Keratinocyte (primary cell): ENCODE measurements around the gene MAPKAPK3. TPM values are rescaled to one million over a fixed set of nuclear protein-coding genes. Genes with fewer than 3 reads are reported as not detected.

Source experiments
- DNase-seq: peaks from one replicate; pipeline ENCODE4 v3.0.0-alpha.2; 2011; ENCODE audit warnings: low read depth, missing footprints, low spot score
- FAIRE-seq: peaks from 2 replicates; lab custom pipeline; 2011; peaks lifted over from hg19 to GRCh38; lab: Jason Lieb, UNC
- H2AFZ ChIP-seq: 2 replicates; pipeline ENCODE4 v1.6.0; 2012; ENCODE audit warnings: low read length, control low read depth, inconsistent platforms; ENCODE audit not compliant: control insufficient read depth
- H3K27ac ChIP-seq: 2 replicates; pipeline ENCODE4 v1.5.1; 2011; ENCODE audit warnings: low read length; ENCODE audit not compliant: control insufficient read depth, insufficient read depth
- H3K27me3 ChIP-seq: 3 replicates; pipeline ENCODE4 v1.6.0; 2011; ENCODE audit warnings: low read length; ENCODE audit not compliant: control insufficient read depth, insufficient read depth; ENCODE audit errors: extremely low read depth
- H3K36me3 ChIP-seq, 2 experiments: 2 replicates in 1 of 2; 3 replicates in 1 of 2; pipeline ENCODE4 v1.5.1; 2011; ENCODE audit warnings: low read length in 2 of 2, mild to moderate bottlenecking in 1 of 2; ENCODE audit not compliant: control insufficient read depth in 2 of 2, insufficient read depth in 2 of 2; ENCODE audit errors: extremely low read depth in 1 of 2
- H3K4me1 ChIP-seq: 3 replicates; pipeline ENCODE4 v1.5.1; 2011; ENCODE audit warnings: low read length; ENCODE audit not compliant: control insufficient read depth, insufficient read depth; ENCODE audit errors: extremely low read depth
- H3K4me2 ChIP-seq: 3 replicates; pipeline ENCODE4 v1.6.0; 2011; ENCODE audit warnings: low read depth, low read length; ENCODE audit not compliant: control insufficient read depth, insufficient read depth; ENCODE audit errors: extremely low read depth
- H3K4me3 ChIP-seq, 3 experiments: fragments of 200-600 bp in 1 of 3; sonication (generic) in 1 of 3; 2 replicates in 2 of 3; 3 replicates in 1 of 3; pipeline ENCODE4 v1.5.1; 2011 to 2016; ENCODE audit warnings: low read length in 3 of 3, mild to moderate bottlenecking in 3 of 3, control low read depth in 2 of 3, inconsistent platforms in 1 of 3, low read depth in 1 of 3, mixed read lengths in 1 of 3, mixed run types in 1 of 3, moderate library complexity in 1 of 3; ENCODE audit not compliant: control insufficient read depth in 2 of 3, insufficient read depth in 2 of 3; ENCODE audit errors: extremely low read depth in 1 of 3
- H3K79me2 ChIP-seq: 2 replicates; pipeline ENCODE4 v1.6.0; 2012; ENCODE audit warnings: low read length; ENCODE audit not compliant: control insufficient read depth, insufficient read depth
- H3K9ac ChIP-seq: 3 replicates; pipeline ENCODE4 v1.6.0; 2011; ENCODE audit warnings: low read length; ENCODE audit not compliant: control insufficient read depth, insufficient read depth; ENCODE audit errors: extremely low read depth
- H3K9me1 ChIP-seq: 3 replicates; pipeline ENCODE4 v1.6.0; 2011; ENCODE audit warnings: low read length; ENCODE audit not compliant: control insufficient read depth, insufficient read depth; ENCODE audit errors: extremely low read depth
- H3K9me3 ChIP-seq: 2 replicates; pipeline ENCODE4 v1.5.1; 2012; ENCODE audit warnings: low read depth, low read length; ENCODE audit not compliant: control insufficient read depth
- H4K20me1 ChIP-seq: 3 replicates; pipeline ENCODE4 v1.6.0; 2011; ENCODE audit warnings: low read length; ENCODE audit not compliant: control insufficient read depth, insufficient read depth; ENCODE audit errors: extremely low read depth
- EZH2 ChIP-seq: IDR thresholded peaks from one replicate; pipeline ENCODE4 v1.6.1; 2012; ENCODE audit warnings: inconsistent platforms, mild to moderate bottlenecking, low read length, moderate library complexity
- dilution Hi-C: fragments of 300-500 bp; cut with MboI; formaldehyde crosslinking; loops from one replicate; pipeline ENCODE4 v1.7.0; 2020; ENCODE audit warnings: low sequenced_read_pairs; ENCODE audit not compliant: extremely low pct_ligation_motif_present
- polyA plus RNA-seq, 5 experiments: library from polyadenylated mRNA; depleted of rRNA in 3 of 5; stranded (reverse) in 3 of 5; stranded (forward) in 1 of 5; unstranded in 1 of 5; fragments of >200 nt; gene quantifications; 1 replicate in 1 of 5; 2 replicates in 3 of 5; 3 replicates in 1 of 5; pipeline versions ENCODE4 v1.2.1 to v1.2.3, GENCODE V29; 2011 to 2012; ENCODE audit warnings: missing spikeins in 2 of 5, low read depth in 1 of 5, low replicate concordance in 1 of 5
- TF ChIP-seq, protein P1 (sequence below), 3 experiments: IDR thresholded peaks in 1 of 3; conservative IDR thresholded peaks in 1 of 3; optimal IDR thresholded peaks in 1 of 3; 2 replicates in 2 of 3; 3 replicates in 1 of 3; pipeline versions ENCODE3 to v1.5.1; 2011; ENCODE audit warnings: low read length in 3 of 3, mild to moderate bottlenecking in 3 of 3, moderate library complexity in 2 of 3, control low read depth in 1 of 3, inconsistent platforms in 1 of 3; ENCODE audit not compliant: insufficient read depth in 2 of 3; ENCODE audit errors: extremely low read depth in 1 of 3

The MAPKAPK3 gene
- polyA plus RNA-seq, 1 donor (not counting 4 experiments of a cell fraction or from before 2014, with no cell fraction given) = 134 TPM

DNA sequence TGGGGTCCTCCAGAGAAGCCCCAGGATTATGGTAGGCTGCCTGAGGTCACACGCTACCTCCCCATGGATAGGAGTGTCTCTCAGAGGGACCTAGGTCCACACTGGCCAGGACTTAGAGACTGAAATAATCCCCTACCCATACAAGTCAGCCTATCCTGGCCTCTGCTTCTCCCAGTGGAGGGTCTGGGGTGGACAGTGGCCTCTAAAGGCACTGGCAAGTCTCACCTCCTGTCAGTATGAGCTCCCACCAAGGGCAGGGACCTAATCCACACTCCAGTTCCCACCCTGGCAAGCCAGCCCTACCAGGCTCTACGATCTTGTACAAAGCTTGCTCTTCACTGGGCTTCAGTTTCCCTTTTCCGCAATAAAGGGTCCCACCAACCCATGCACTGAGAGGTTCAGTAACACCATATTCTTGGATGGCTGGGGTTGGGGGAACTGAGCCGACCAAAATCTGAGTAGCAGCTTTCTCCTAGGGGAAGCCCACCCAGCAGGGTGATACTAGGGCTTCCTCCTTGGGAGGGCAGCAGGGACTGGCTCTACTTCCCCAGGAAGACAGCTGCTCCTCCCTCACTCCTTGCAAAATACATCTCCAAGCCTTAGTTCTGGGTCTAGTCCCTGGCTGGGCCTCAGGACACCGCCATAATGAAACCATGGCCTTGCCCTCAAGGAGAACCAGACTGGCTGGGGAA, 7.7 kb upstream of the MAPKAPK3 start:
- Histone ChIP-seq H3K4me2 (no peak overlapping the region), H3K27ac (no peak overlapping the region), H3K4me1 (peaks cover 37% of the 10 kb centered on the region), H3K79me2 (peaks cover 3% of the 10 kb centered on the region), H3K9me3 (no peaks in the 10 kb centered on the region), H2AFZ (no peak overlapping the region), H3K4me3 (no peak overlapping the region), H3K9me1 (peaks cover 4% of the 10 kb centered on the region), H3K27me3 (no peaks in the 10 kb centered on the region), H3K36me3 (peaks cover 4 to 5% of the 10 kb centered on the region in 2 experiments), H4K20me1 (no peaks in the 10 kb centered on the region), H3K9ac (no peak overlapping the region)
- TF ChIP-seq, protein P1, sequence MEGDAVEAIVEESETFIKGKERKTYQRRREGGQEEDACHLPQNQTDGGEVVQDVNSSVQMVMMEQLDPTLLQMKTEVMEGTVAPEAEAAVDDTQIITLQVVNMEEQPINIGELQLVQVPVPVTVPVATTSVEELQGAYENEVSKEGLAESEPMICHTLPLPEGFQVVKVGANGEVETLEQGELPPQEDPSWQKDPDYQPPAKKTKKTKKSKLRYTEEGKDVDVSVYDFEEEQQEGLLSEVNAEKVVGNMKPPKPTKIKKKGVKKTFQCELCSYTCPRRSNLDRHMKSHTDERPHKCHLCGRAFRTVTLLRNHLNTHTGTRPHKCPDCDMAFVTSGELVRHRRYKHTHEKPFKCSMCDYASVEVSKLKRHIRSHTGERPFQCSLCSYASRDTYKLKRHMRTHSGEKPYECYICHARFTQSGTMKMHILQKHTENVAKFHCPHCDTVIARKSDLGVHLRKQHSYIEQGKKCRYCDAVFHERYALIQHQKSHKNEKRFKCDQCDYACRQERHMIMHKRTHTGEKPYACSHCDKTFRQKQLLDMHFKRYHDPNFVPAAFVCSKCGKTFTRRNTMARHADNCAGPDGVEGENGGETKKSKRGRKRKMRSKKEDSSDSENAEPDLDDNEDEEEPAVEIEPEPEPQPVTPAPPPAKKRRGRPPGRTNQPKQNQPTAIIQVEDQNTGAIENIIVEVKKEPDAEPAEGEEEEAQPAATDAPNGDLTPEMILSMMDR (optimal IDR thresholded peaks at IDR 0.05 in 1 of 3, IDR thresholded peaks at IDR 0.05 in 1 of 3, conservative IDR thresholded peaks at IDR 0.05 in 1 of 3; ENCODE audit: extremely low read depth in 1 of 3, insufficient read depth in 2 of 3, low read length in 3 of 3) = no peak
- no peak for TF ChIP-seq EZH2
- no peak for DNase-seq
- no peak for FAIRE-seq
- dilution Hi-C loops = loop anchor here (25.0 kb wide), 1 partner anchor 778 kb away; the partner anchor contains the start of genes MANF and RBM15B

DNA sequence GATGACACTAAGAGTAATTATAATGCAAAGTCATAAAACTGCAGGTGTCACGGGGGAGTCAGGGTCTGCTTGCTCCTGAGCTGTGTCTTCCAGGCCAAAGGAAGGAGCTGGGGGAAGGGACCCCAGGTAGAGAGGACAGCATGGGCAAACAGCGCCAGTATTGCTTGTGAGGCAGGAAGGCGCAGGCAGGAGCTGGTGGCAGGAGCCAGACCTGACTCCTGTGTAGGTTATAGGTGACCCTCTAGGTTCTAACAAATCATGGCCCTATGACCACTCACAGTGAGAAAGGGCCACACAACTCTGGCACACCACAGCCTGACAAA, 7.2 kb upstream of the MAPKAPK3 start:
- H3K27me3 ChIP-seq = no peaks in the 10 kb centered on the region
- H3K9me1 ChIP-seq = peaks cover 4% of the 10 kb centered on the region
- H3K9me3 ChIP-seq = no peaks in the 10 kb centered on the region
- peaks cover 37% of the 10 kb centered on the region for H3K4me1 ChIP-seq
- H3K79me2 ChIP-seq = peaks cover 3% of the 10 kb centered on the region
- no peak overlapping the region for H3K4me3 ChIP-seq
- dilution Hi-C loops = loop anchor here (25.0 kb wide), 1 partner anchor 778 kb away; the partner anchor contains the start of genes MANF and RBM15B
- no peak overlapping the region for H2AFZ ChIP-seq
- H3K36me3 ChIP-seq = peaks cover 4 to 5% of the 10 kb centered on the region in 2 experiments
- no peak overlapping the region for H3K27ac ChIP-seq
- DNase-seq (no peak), FAIRE-seq (no peak)
- H3K9ac ChIP-seq = no peak overlapping the region
- H3K4me2 ChIP-seq = no peak overlapping the region
- no peaks in the 10 kb centered on the region for H4K20me1 ChIP-seq
- TF ChIP-seq EZH2 = no peak
- TF ChIP-seq, protein P1 (optimal IDR thresholded peaks at IDR 0.05 in 1 of 3, IDR thresholded peaks at IDR 0.05 in 1 of 3, conservative IDR thresholded peaks at IDR 0.05 in 1 of 3; ENCODE audit: extremely low read depth in 1 of 3, insufficient read depth in 2 of 3, low read length in 3 of 3) = no peak
